Testis (tissue), 2 donors: ENCODE results near the gene ACAD11.

Experiments
- POLR2A ChIP-seq: fragments of 450-650 bp; IDR thresholded peaks from one replicate; pipeline ENCODE4 v1.6.1; 2017; ENCODE audit warnings: antibody characterized with exemption, mild to moderate bottlenecking, moderate library complexity
- TF ChIP-seq, protein P1 (sequence below), 3 experiments: fragments of 450-650 bp in 2 of 3; fragments of 200-600 bp in 1 of 3; sonication (generic) in 1 of 3; IDR thresholded peaks; one replicate each; pipeline ENCODE4 v1.5.1; 2016 to 2019; ENCODE audit warnings: antibody characterized with exemption in 3 of 3, mild to moderate bottlenecking in 2 of 3, moderate library complexity in 1 of 3

DNA sequence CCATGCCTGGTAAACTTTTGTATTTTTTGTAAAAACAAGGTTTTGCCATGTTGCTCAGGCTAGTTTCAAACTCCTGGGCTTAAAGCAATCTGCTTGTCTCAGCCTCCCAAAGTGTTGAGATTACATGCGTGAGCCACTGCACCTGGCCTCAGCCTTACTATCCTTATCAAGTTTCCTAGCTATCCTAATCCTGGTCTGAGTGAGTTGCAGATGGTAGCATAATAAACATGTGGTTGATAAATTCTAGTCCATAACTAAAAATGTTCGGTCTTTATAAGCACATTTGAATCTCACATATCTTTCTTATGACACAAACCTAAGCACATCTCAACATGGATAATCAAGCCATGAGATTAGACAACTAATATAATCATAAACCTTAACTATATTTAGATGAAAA is 44.1 kb upstream of the ACAD11 start:
- TF ChIP-seq, protein P1, sequence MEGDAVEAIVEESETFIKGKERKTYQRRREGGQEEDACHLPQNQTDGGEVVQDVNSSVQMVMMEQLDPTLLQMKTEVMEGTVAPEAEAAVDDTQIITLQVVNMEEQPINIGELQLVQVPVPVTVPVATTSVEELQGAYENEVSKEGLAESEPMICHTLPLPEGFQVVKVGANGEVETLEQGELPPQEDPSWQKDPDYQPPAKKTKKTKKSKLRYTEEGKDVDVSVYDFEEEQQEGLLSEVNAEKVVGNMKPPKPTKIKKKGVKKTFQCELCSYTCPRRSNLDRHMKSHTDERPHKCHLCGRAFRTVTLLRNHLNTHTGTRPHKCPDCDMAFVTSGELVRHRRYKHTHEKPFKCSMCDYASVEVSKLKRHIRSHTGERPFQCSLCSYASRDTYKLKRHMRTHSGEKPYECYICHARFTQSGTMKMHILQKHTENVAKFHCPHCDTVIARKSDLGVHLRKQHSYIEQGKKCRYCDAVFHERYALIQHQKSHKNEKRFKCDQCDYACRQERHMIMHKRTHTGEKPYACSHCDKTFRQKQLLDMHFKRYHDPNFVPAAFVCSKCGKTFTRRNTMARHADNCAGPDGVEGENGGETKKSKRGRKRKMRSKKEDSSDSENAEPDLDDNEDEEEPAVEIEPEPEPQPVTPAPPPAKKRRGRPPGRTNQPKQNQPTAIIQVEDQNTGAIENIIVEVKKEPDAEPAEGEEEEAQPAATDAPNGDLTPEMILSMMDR (IDR thresholded peaks at IDR 0.05): no peak
- TF ChIP-seq POLR2A: no peak
